Osteoblast (primary cell): ENCODE measurements around the gene GALT. TPM values are rescaled to one million over a fixed set of nuclear protein-coding genes. Genes with fewer than 3 reads are reported as not detected.
A peak's percentile ranks its signal among the peaks of the same experiment; 100 is the strongest.

Source experiments
- DNase-seq: peaks from one replicate; pipeline ENCODE4 v3.0.0; 2011; ENCODE audit warnings: low spot score, mixed read lengths; ENCODE audit not compliant: insufficient read length; ENCODE audit errors: missing footprints
- H2AFZ ChIP-seq: 2 replicates; pipeline ENCODE4 v1.6.0; 2011; ENCODE audit warnings: mild to moderate bottlenecking, low read length
- H3K27ac ChIP-seq: 2 replicates; pipeline ENCODE4 v1.5.1; 2011; ENCODE audit warnings: mild to moderate bottlenecking, low read depth, low read length, moderate library complexity
- H3K27me3 ChIP-seq: 2 replicates; pipeline ENCODE4 v1.6.0; 2012; ENCODE audit warnings: mild to moderate bottlenecking, control low read depth, inconsistent platforms, low read length, moderate library complexity; ENCODE audit not compliant: insufficient read depth
- H3K36me3 ChIP-seq: 2 replicates; pipeline ENCODE4 v1.5.1; 2011; ENCODE audit warnings: mild to moderate bottlenecking, low read length, control low read depth, moderate library complexity; ENCODE audit not compliant: insufficient read depth
- H3K4me1 ChIP-seq: 2 replicates; pipeline ENCODE4 v1.5.1; 2011; ENCODE audit warnings: mild to moderate bottlenecking, low read length, control low read depth, moderate library complexity; ENCODE audit not compliant: insufficient read depth
- H3K4me2 ChIP-seq: 2 replicates; pipeline ENCODE4 v1.6.0; 2011; ENCODE audit warnings: mild to moderate bottlenecking, low read length; ENCODE audit not compliant: insufficient read depth
- H3K4me3 ChIP-seq: fragments of 200-600 bp; sonication (generic); 3 replicates; pipeline ENCODE4 v1.5.1; 2012; ENCODE audit warnings: mild to moderate bottlenecking, low read length, inconsistent platforms; ENCODE audit not compliant: insufficient read depth
- H3K79me2 ChIP-seq: 2 replicates; pipeline ENCODE4 v1.6.0; 2012; ENCODE audit warnings: mild to moderate bottlenecking, low read length, control low read depth, inconsistent platforms; ENCODE audit not compliant: insufficient read depth
- H3K9me3 ChIP-seq: 2 replicates; pipeline ENCODE4 v1.5.1; 2011; ENCODE audit warnings: low read depth, low read length, control low read depth
- H4K20me1 ChIP-seq: 2 replicates; pipeline ENCODE4 v1.6.0; 2012; ENCODE audit warnings: mild to moderate bottlenecking, low read length, control low read depth; ENCODE audit not compliant: insufficient read depth
- CTCF ChIP-seq: IDR thresholded peaks from 2 replicates; pipeline ENCODE4 v1.5.1; 2011; ENCODE audit warnings: mild to moderate bottlenecking, low read depth, low read length, moderate library complexity; ENCODE audit errors: extremely low read depth
- total RNA-seq: library from RNA; depleted of rRNA; stranded (reverse); fragments of >200 nt; gene quantifications from 2 replicates; pipeline ENCODE4 v1.2.3, GENCODE V29; 2012

Gene GALT
- total RNA-seq, 1 donor, result 32.6 TPM

GRCh38 chr9:34627716-34628655 is 18.5 kb upstream of the GALT start:
- peaks cover 4% of the 10 kb centered on the region for H3K4me1 ChIP-seq
- peak; percentile 72 for DNase-seq
- no peak for TF ChIP-seq CTCF
- H3K36me3 ChIP-seq, result no peaks in the 10 kb centered on the region
- H3K27me3 ChIP-seq, result peaks cover 81% of the 10 kb centered on the region
- no peaks in the 10 kb centered on the region for H4K20me1 ChIP-seq
- peak overlapping the region; percentile 50 for H3K4me2 ChIP-seq
- no peaks in the 10 kb centered on the region for H3K79me2 ChIP-seq
- no peak overlapping the region for H2AFZ ChIP-seq
- no peak overlapping the region for H3K27ac ChIP-seq
- H3K9me3 ChIP-seq, result no peaks in the 10 kb centered on the region
- peak overlapping the region; percentile 37 for H3K4me3 ChIP-seq

GRCh38 chr9:34628656-34629490 is 17.6 kb upstream of the GALT start, which contains the start of gene ARID3C:
TSS of gene ARID3C (minus strand) at chr9:34629066. CDS start at chr9:34628014, 1,052 bp downstream.
- Histone ChIP-seq H3K4me2 (peak within 1 kb of the TSS; percentile 50), H3K27me3 (peaks cover 73% of the 10 kb centered on the region), H3K36me3 (no peaks in the 10 kb centered on the region), H3K27ac (no peak within 1 kb of the TSS), H3K9me3 (no peaks in the 10 kb centered on the region), H3K79me2 (no peaks in the 10 kb centered on the region), H2AFZ (no peak within 1 kb of the TSS), H3K4me3 (peak within 1 kb of the TSS; percentile 37), H4K20me1 (peaks cover 7% of the 10 kb centered on the region), H3K4me1 (peaks cover 4% of the 10 kb centered on the region)
- no peak for TF ChIP-seq CTCF
- peak; percentile 89 for DNase-seq

- H3K9me3 ChIP-seq, result no peaks in the 10 kb centered on the region
- TF ChIP-seq CTCF, result no peak
- H3K4me1 ChIP-seq, result peaks cover 4% of the 10 kb centered on the region
- no peak overlapping the region for H3K27ac ChIP-seq
- H3K4me3 ChIP-seq, result no peak overlapping the region
- DNase-seq, result no peak
- H3K36me3 ChIP-seq, result no peaks in the 10 kb centered on the region
- H3K4me2 ChIP-seq, result no peak overlapping the region
- H3K79me2 ChIP-seq, result no peaks in the 10 kb centered on the region
- H4K20me1 ChIP-seq, result peaks cover 7% of the 10 kb centered on the region
- peaks cover 67% of the 10 kb centered on the region for H3K27me3 ChIP-seq
- H2AFZ ChIP-seq, result no peak overlapping the region
Observed at GRCh38 chr9:34629491-34629808, 17.0 kb upstream of the GALT start.
